HepG2 (cell line): ENCODE measurements around the gene CLEC16A. TPM values are rescaled to one million over a fixed set of nuclear protein-coding genes. Genes with fewer than 3 reads are reported as not detected.

Source experiments
- ATF1 ChIP-seq: IDR thresholded peaks from 2 replicates; pipeline ENCODE4 v1.6.1; 2016; ENCODE audit warnings: mild to moderate bottlenecking, control low read depth
- CREB1 ChIP-seq, 2 experiments: fragments of 450-650 bp in 1 of 2; IDR thresholded peaks; 2 replicates each; pipeline ENCODE4 v1.6.1; 2016 to 2017; ENCODE audit warnings: control low read depth in 1 of 2, mild to moderate bottlenecking in 1 of 2, missing compliant biosample characterization in 1 of 2, missing genetic modification characterization in 1 of 2
- NR1H2 ChIP-seq: sonication (generic); formaldehyde crosslinking; IDR thresholded peaks from 2 replicates; pipeline ENCODE4 v1.8.1; 2022; ENCODE audit warnings: low read depth, missing genetic modification reagents, borderline replicate concordance
- RBAK ChIP-seq: sonication (generic); formaldehyde crosslinking; IDR thresholded peaks from 2 replicates; pipeline ENCODE4 v1.5.1; 2020; ENCODE audit warnings: mild to moderate bottlenecking, missing genetic modification reagents
- ZNF160 ChIP-seq: sonication (generic); formaldehyde crosslinking; IDR thresholded peaks from 2 replicates; pipeline ENCODE4 v1.8.0; 2022; ENCODE audit warnings: mild to moderate bottlenecking, inconsistent platforms, missing genetic modification reagents
- ZNF292 ChIP-seq: sonication (generic); formaldehyde crosslinking; IDR thresholded peaks from 2 replicates; pipeline ENCODE4 v1.8.1; 2022; ENCODE audit warnings: mild to moderate bottlenecking, low read depth, missing genetic modification reagents, borderline replicate concordance
- ZNF333 ChIP-seq: sonication (generic); formaldehyde crosslinking; IDR thresholded peaks from 2 replicates; pipeline ENCODE4 v1.4.0; 2020; ENCODE audit warnings: mild to moderate bottlenecking, missing genetic modification reagents, borderline replicate concordance
- polyA plus RNA-seq, 8 experiments: library from polyadenylated mRNA; depleted of rRNA in 3 of 8; stranded (reverse) in 7 of 8; unstranded in 1 of 8; fragments of >200 nt; fragmentation: Illumina TruSeq in 4 of 8; extraction: Trizol in 4 of 8; gene quantifications; 2 replicates each; pipeline versions ENCODE4 v1.2.1 to v1.2.3, GENCODE V29; 2011 to 2016; ENCODE audit warnings: low read depth in 4 of 8, missing spikeins in 1 of 8, mixed read lengths in 1 of 8; ENCODE audit not compliant: insufficient read depth in 1 of 8
- total RNA-seq, 5 experiments: library from RNA; depleted of rRNA; stranded (reverse); fragments of >200 nt; fragmentation: Illumina TruSeq; extraction: Trizol; gene quantifications; 2 replicates each; pipeline ENCODE4 v1.2.3, GENCODE V29; 2016; ENCODE audit warnings: low read depth in 1 of 5
- TF ChIP-seq, protein P1 (sequence below): sonication (generic); formaldehyde crosslinking; IDR thresholded peaks from 2 replicates; pipeline ENCODE4 v1.5.0; 2020; ENCODE audit warnings: mild to moderate bottlenecking, missing genetic modification reagents, borderline replicate concordance
- TF ChIP-seq, protein P2 (sequence below): IDR thresholded peaks from 2 replicates; pipeline ENCODE4 v1.6.1; 2012; ENCODE audit warnings: low read length, improper control_type of control experiment
- TF ChIP-seq, protein P3 (sequence below): IDR thresholded peaks from 2 replicates; pipeline ENCODE4 v1.6.1; 2018; ENCODE audit warnings: missing genetic modification reagents, mild to moderate bottlenecking, missing compliant biosample characterization

CLEC16A gene
- total and polyA plus RNA-seq, 2 of the 13 experiments (the other 11 are each of a cell fraction or from before 2014, with no cell fraction given): 8.5 to 10.3 TPM

DNA sequence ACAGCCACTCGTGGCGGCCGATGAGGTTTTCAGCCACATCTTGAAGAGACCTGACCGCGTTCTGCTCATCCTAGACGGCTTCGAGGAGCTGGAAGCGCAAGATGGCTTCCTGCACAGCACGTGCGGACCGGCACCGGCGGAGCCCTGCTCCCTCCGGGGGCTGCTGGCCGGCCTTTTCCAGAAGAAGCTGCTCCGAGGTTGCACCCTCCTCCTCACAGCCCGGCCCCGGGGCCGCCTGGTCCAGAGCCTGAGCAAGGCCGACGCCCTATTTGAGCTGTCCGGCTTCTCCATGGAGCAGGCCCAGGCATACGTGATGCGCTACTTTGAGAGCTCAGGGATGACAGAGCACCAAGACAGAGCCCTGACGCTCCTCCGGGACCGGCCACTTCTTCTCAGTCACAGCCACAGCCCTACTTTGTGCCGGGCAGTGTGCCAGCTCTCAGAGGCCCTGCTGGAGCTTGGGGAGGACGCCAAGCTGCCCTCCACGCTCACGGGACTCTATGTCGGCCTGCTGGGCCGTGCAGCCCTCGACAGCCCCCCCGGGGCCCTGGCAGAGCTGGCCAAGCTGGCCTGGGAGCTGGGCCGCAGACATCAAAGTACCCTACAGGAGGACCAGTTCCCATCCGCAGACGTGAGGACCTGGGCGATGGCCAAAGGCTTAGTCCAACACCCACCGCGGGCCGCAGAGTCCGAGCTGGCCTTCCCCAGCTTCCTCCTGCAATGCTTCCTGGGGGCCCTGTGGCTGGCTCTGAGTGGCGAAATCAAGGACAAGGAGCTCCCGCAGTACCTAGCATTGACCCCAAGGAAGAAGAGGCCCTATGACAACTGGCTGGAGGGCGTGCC lies 37.2 kb upstream of the CLEC16A start (continued):
- TF ChIP-seq, protein P1, sequence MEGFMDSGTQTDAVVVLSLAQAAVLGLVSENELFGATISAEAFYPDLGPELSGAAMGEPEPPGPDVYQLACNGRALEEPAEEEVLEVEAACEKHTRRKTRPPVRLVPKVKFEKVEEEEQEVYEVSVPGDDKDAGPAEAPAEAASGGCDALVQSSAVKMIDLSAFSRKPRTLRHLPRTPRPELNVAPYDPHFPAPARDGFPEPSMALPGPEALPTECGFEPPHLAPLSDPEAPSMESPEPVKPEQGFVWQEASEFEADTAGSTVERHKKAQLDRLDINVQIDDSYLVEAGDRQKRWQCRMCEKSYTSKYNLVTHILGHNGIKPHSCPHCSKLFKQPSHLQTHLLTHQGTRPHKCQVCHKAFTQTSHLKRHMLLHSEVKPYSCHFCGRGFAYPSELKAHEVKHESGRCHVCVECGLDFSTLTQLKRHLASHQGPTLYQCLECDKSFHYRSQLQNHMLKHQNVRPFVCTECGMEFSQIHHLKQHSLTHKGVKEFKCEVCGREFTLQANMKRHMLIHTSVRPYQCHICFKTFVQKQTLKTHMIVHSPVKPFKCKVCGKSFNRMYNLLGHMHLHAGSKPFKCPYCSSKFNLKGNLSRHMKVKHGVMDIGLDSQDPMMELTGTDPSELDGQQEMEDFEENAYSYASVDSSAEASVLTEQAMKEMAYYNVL (CRISPR knock-in tag): no peak
- TF ChIP-seq, protein P2, sequence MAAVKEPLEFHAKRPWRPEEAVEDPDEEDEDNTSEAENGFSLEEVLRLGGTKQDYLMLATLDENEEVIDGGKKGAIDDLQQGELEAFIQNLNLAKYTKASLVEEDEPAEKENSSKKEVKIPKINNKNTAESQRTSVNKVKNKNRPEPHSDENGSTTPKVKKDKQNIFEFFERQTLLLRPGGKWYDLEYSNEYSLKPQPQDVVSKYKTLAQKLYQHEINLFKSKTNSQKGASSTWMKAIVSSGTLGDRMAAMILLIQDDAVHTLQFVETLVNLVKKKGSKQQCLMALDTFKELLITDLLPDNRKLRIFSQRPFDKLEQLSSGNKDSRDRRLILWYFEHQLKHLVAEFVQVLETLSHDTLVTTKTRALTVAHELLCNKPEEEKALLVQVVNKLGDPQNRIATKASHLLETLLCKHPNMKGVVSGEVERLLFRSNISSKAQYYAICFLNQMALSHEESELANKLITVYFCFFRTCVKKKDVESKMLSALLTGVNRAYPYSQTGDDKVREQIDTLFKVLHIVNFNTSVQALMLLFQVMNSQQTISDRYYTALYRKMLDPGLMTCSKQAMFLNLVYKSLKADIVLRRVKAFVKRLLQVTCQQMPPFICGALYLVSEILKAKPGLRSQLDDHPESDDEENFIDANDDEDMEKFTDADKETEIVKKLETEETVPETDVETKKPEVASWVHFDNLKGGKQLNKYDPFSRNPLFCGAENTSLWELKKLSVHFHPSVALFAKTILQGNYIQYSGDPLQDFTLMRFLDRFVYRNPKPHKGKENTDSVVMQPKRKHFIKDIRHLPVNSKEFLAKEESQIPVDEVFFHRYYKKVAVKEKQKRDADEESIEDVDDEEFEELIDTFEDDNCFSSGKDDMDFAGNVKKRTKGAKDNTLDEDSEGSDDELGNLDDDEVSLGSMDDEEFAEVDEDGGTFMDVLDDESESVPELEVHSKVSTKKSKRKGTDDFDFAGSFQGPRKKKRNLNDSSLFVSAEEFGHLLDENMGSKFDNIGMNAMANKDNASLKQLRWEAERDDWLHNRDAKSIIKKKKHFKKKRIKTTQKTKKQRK: no peak
- TF ChIP-seq ZNF292 (CRISPR knock-in tag) (no peak), ATF1 (CRISPR knock-in tag) (no peak), CREB1 (IDR thresholded peaks at IDR 0.05) (no peak), CREB1 (CRISPR knock-in tag; IDR thresholded peaks at IDR 0.05) (no peak), NR1H2 (CRISPR knock-in tag) (no peak), ZNF160 (CRISPR knock-in tag) (no peak), RBAK (CRISPR knock-in tag) (no peak), ZNF333 (CRISPR knock-in tag) (0 out of 2 replicates have a peak, but pooled peaks have one; percentile 25)
- TF ChIP-seq, protein P3, sequence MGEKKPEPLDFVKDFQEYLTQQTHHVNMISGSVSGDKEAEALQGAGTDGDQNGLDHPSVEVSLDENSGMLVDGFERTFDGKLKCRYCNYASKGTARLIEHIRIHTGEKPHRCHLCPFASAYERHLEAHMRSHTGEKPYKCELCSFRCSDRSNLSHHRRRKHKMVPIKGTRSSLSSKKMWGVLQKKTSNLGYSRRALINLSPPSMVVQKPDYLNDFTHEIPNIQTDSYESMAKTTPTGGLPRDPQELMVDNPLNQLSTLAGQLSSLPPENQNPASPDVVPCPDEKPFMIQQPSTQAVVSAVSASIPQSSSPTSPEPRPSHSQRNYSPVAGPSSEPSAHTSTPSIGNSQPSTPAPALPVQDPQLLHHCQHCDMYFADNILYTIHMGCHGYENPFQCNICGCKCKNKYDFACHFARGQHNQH (CRISPR knock-in tag): no peak
